Cardiac atrium fibroblast (primary cell): ENCODE results near the gene RPL18. TPM values are rescaled to one million over a fixed set of nuclear protein-coding genes. Genes with fewer than 3 reads are reported as not detected.

Experiments
- total RNA-seq: library from RNA; depleted of rRNA; stranded (reverse); fragments of >200 nt; gene quantifications from 2 replicates; pipeline ENCODE4 v1.2.3, GENCODE V29; 2015

The RPL18 gene
- 2,406 and 2,632 TPM in 2 replicates for total RNA-seq

DNA sequence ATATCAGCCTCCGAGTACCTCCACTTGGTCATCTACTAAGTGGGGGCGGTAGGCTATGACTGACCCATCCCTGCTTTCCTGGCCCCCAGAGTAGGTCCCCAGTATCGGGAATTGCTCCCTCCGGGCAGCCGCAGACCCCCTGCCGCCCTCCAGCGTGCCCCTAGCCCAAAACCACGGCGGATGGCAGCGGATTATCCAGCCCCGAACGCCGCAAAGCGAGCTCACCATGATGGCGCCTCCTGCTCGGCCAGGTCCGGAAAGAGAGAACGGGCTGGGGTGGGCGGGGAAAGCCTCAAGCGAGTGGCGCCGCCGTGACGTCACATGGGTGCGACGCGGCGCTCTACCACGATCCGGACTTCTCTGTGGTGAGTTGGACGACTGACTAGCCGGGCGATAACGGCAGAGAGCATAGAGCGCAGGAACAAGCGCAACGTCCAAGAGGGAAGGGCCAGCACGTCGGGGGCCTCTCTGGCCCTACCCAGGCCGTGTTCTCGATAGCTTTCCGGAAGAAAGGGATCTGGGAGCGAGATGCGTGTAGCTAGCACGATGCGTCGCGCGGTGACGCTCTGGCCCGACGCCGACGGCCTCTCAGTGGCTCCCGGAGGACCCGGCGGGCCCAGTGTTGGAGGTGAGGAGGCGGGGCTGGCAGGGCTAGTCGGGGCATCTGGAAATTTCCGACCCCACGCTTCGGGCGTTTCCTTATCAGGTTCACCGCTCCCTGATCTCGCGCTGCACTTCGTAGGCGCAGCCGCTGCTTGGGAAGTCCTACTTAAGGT, at the start of gene RPL18, which contains the start of gene SPHK2:
Gene RPL18 (minus strand): TSS at position 263 of the 776 bp plus-strand sequence. CDS start 35 bp downstream, at position 228.
Gene SPHK2 (plus strand): TSS at position 591 of the 776 bp plus-strand sequence. CDS start 1,009 bp downstream, outside the sequence.

DNA sequence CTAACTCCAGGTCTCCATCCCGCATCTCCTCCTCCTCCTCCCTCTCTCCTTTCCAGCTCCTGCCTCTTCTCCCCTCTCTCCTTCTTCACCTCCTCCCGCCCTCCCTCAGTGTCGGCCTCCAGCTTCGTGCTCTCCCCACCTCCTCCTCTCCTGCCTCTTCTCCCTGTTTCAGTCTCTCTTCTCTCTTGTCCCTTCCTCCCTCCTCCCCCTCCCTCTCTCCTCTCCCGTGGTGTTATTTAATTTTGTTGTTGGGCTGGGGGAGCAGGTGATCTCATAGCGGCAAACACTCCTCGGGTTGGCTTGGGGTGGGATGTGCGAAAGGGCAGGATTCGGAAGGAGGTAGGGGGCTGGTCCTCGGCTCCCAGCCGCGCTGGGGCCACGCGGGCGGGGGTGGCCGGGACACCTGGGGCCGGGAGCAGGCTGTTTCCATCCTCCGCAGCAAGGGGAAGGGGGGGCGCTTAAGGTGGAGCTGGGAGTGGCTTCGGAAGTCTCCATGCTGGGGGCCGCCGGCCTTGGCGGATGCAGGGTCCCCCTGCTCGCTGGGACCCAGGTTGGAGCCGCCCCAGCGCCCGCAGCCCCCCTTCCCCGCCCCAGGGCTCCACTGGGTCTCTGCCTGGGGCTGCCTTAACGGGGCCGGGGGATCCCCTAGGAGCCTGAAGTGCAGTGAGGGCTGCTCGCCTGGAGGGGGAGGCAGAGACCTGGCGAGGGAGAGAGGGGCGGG, 27.2 kb upstream of the RPL18 start, which contains the start of gene CA11:
Gene CA11 (minus strand): TSS at position 187 of the 721 bp plus-strand sequence. CDS start 555 bp downstream, outside the sequence.

GRCh38 chr19:48636859-48637448, 18.0 kb upstream of the RPL18 start, which contains the start of gene DBP:
Gene DBP, minus strand, starts transcription at chr19:48637379. Its CDS starts 385 bp downstream, at chr19:48636994.

DNA sequence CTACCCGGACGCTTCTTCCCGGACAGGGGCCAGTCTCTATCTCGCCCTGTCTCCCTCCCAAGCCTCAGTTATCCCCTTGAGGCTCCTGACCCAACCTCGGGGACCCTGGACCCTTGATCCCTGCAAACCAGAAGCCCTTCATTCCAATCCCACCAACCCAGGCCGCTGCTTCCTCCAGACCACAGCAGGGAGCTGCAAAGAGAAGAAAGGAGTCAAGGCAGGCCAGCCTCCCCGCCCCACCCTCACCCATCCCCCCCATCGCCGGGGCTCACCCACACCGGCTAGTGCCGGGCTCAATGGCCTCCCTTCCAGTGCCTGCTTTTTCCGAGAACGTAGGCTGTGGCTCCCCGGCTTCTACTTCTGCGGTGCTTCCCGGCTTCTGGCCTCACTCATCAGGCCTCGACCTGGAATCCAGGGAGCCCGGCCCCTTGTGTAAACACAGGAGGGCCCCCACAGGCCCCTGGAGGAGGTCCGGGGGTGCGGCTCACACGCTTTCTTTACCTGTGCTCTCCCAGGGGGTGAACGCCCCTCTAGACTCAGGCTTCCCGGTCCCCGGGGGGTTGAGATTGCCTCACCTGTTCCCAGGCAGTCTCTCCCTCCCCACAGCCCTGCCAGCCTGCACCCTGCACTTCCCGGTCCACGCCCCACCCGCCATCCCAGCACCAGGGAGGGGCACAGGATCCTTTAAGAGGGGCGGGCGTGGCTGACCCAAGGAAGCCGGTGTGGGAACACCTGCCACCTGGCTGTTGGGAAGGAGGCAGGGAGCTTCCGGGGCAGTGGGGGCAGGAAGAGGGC, 4.3 kb downstream of the RPL18 start, which contains the start of gene FAM83E:
Gene FAM83E (minus strand): TSS at position 641 of the 795 bp plus-strand sequence. CDS start 1,704 bp downstream, outside the sequence.

DNA sequence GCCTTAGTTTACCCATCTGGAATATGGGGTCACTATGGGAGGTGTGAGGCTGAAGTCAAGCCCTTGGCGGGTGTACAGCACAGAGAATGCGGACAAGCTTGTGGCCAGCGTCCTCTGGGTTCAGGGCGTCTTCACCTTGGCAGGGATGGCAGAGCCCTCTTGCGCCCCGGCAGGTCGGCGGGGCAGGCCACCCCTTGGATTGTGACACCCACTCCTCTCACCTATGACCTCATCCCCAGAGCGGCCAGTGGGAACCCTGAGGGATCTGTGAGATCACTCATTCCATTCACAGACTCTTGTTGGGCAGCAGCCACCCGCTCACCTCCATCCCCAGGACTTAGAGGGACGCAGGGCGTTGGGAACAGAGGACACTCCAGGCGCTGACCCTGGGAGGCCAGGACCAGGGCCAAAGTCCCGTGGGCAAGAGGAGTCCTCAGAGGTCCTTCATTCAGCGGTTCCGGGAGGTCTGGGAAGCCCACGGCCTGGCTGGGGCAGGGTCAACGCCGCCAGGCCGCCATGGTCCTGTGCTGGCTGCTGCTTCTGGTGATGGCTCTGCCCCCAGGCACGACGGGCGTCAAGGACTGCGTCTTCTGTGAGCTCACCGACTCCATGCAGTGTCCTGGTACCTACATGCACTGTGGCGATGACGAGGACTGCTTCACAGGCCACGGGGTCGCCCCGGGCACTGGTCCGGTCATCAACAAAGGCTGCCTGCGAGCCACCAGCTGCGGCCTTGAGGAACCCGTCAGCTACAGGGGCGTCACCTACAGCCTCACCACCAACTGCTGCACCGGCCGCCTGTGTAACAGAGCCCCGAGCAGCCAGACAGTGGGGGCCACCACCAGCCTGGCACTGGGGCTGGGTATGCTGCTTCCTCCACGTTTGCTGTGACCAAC, 12.3 kb downstream of the RPL18 start, which contains the start of gene SPACA4:
Gene SPACA4 (plus strand): TSS at position 280 of the 896 bp plus-strand sequence. CDS start 237 bp downstream, at position 517.

Other genes with a start within 250 kb of the RPL18 start
- 219 and 256 TPM in 2 replicates for gene KDELR1, start 227.6 kb downstream of the RPL18 start, total RNA-seq
- gene GRIN2D, start 225.5 kb downstream of the RPL18 start, total RNA-seq, result 1.1 and 1.3 TPM in 2 replicates
- gene GRWD1, start 173.2 kb downstream of the RPL18 start, total RNA-seq, result 41.5 and 42.6 TPM in 2 replicates
- 0.36 and 0.49 TPM in 2 replicates for gene KCNJ14, start 163.6 kb downstream of the RPL18 start, total RNA-seq
- gene CYTH2, start 149.8 kb downstream of the RPL18 start, total RNA-seq, result 30.6 and 35.6 TPM in 2 replicates
- 0.49 TPM in 1 of 2 replicates, not detected in the other for gene LMTK3, start 107.3 kb downstream of the RPL18 start, total RNA-seq
- gene SULT2B1, start 67.0 kb downstream of the RPL18 start, total RNA-seq, result not detected in 2 replicates
- not detected in 2 replicates for gene SPACA4, start 12.4 kb downstream of the RPL18 start, total RNA-seq
- 0.32 TPM in 1 of 2 replicates, not detected in the other for gene FAM83E, start 4.1 kb downstream of the RPL18 start, total RNA-seq
- gene SPHK2, start 328 bp upstream of the RPL18 start, total RNA-seq, result 8.3 and 13.4 TPM in 2 replicates
- 1.3 and 3.6 TPM in 2 replicates for gene DBP, start 18.2 kb upstream of the RPL18 start, total RNA-seq
- gene CA11, start 27.0 kb upstream of the RPL18 start, total RNA-seq, result 1.1 and 3.2 TPM in 2 replicates
- gene NTN5, start 53.8 kb upstream of the RPL18 start, total RNA-seq, result not detected in 2 replicates
- not detected in 2 replicates for gene FUT2, start 76.8 kb upstream of the RPL18 start, total RNA-seq
- 0.32 and 0.72 TPM in 2 replicates for gene MAMSTR, start 100.5 kb upstream of the RPL18 start, total RNA-seq
- gene RASIP1, start 121.4 kb upstream of the RPL18 start, total RNA-seq, result 2.2 and 3.4 TPM in 2 replicates
- gene IZUMO1, start 127.7 kb upstream of the RPL18 start, total RNA-seq, result not detected in 2 replicates
- gene FUT1, start 133.5 kb upstream of the RPL18 start, total RNA-seq, result 0.32 and 1.1 TPM in 2 replicates
- not detected in 2 replicates for gene FGF21, start 136.3 kb upstream of the RPL18 start, total RNA-seq
- gene BCAT2, start 191.9 kb upstream of the RPL18 start, total RNA-seq, result 50.5 and 82.1 TPM in 2 replicates
- gene HSD17B14, start 217.3 kb upstream of the RPL18 start, total RNA-seq, result 0.49 and 1.8 TPM in 2 replicates
- 9.7 and 28.4 TPM in 2 replicates for gene PLEKHA4, start 249.4 kb upstream of the RPL18 start, total RNA-seq